CD4-positive, alpha-beta T cell (primary cell): ENCODE data around the gene KCNB1. TPM values are rescaled to one million over a fixed set of nuclear protein-coding genes. Genes with fewer than 3 reads are reported as not detected.

Experiments used
- ATAC-seq: fragments of 200-7000 bp; cut with Tn5 transposase; one replicate; pipeline ENCODE4 v1.10.0; 2022; ENCODE audit warnings: mild to moderate bottlenecking; ENCODE audit not compliant: poor library complexity
- CTCF ChIA-PET: fragments of 350-600 bp; sonication (Branson Sonifier 250); formaldehyde crosslinking; loops from one replicate; lab custom pipeline; 2021; ENCODE audit warnings: antibody characterized with exemption, inconsistent platforms; lab: Charles Lee
- POLR2A ChIA-PET: fragments of 350-600 bp; sonication (Branson Sonifier 250); formaldehyde crosslinking; loops from one replicate; lab custom pipeline; 2021; ENCODE audit warnings: antibody characterized with exemption, inconsistent platforms; lab: Charles Lee
- DNase-seq, 14 experiments: peaks; one replicate each; pipeline ENCODE4 v3.0.0-alpha.2; 2013 to 2020; ENCODE audit warnings: mixed read lengths in 2 of 14
- H3K27ac ChIP-seq, 2 donors: one replicate each; pipeline versions ENCODE4 v1.5.1 to v1.7.0; 2013; ENCODE audit warnings: low read length in 2 of 2, low read depth in 1 of 2, mild to moderate bottlenecking in 1 of 2
- H3K27me3 ChIP-seq, 2 experiments: 1 replicate in 1 of 2; 2 replicates in 1 of 2; pipeline versions ENCODE4 v1.6.1 to v1.7.0; 2013; ENCODE audit warnings: low read length in 2 of 2, control low read depth in 1 of 2, mild to moderate bottlenecking in 1 of 2, moderate library complexity in 1 of 2; ENCODE audit not compliant: insufficient read depth in 2 of 2, control insufficient read depth in 1 of 2
- H3K36me3 ChIP-seq: one replicate; pipeline ENCODE4 v1.6.1; 2013; ENCODE audit warnings: low read length, control low read depth; ENCODE audit not compliant: insufficient read depth
- H3K4me1 ChIP-seq: one replicate; pipeline ENCODE4 v1.6.1; 2013; ENCODE audit warnings: low read length, control low read depth; ENCODE audit not compliant: insufficient read depth
- H3K4me3 ChIP-seq: one replicate; pipeline ENCODE4 v1.5.1; 2013; ENCODE audit warnings: mild to moderate bottlenecking, low read length, moderate library complexity
- H3K9me3 ChIP-seq, 2 experiments: 1 replicate in 1 of 2; 2 replicates in 1 of 2; pipeline versions ENCODE4 v1.6.1 to v1.7.0; 2013; ENCODE audit warnings: low read length in 2 of 2, mild to moderate bottlenecking in 2 of 2, control low read depth in 1 of 2, moderate library complexity in 1 of 2; ENCODE audit not compliant: control insufficient read depth in 1 of 2, insufficient read depth in 1 of 2
- H3K27ac Mint-ChIP-seq: one replicate; pipeline ENCODE4 v1.8.0; 2020; ENCODE audit warnings: mixed read lengths
- H3K27me3 Mint-ChIP-seq: one replicate; pipeline ENCODE4 v1.8.0; 2021; ENCODE audit warnings: mixed read lengths
- H3K36me3 Mint-ChIP-seq: one replicate; pipeline ENCODE4 v1.8.0; 2021; ENCODE audit warnings: low read depth, mixed read lengths
- H3K4me1 Mint-ChIP-seq: one replicate; pipeline ENCODE4 v1.8.0; 2021; ENCODE audit warnings: low read depth, mixed read lengths
- H3K4me3 Mint-ChIP-seq: one replicate; pipeline ENCODE4 v1.8.0; 2020; ENCODE audit warnings: mild to moderate bottlenecking, mixed read lengths
- H3K9me3 Mint-ChIP-seq: one replicate; pipeline ENCODE4 v1.8.0; 2020; ENCODE audit warnings: mixed read lengths
- intact Hi-C, 2 experiments: fragments of 100-400 bp; cut with DNase I in 1 of 2; cut with micrococcal nuclease in 1 of 2; formaldehyde crosslinking; loops; one replicate each; pipeline versions ENCODE4 v1.15.1 to v1.9.0; 2023 to 2025; cut with DNase I, micrococcal nuclease
- total RNA-seq, 174 experiments: library from RNA in 2 of 174; stranded (reverse) in 2 of 174; gene quantifications; one replicate each; pipeline ENCODE4 v1.2.3 and lab custom pipeline; 2021 to 2026
- TF ChIP-seq, protein P1 (sequence below): fragments of 200-600 bp; IDR thresholded peaks from one replicate; pipeline ENCODE4 v1.8.0; 2022; ENCODE audit warnings: antibody characterized with exemption, mild to moderate bottlenecking

KCNB1 gene
- total RNA-seq, 2 experiments from 2014 or later = 0.06 to 0.08 TPM

- Histone ChIP-seq H3K9me3 (peaks cover 0 to 4% of the 10 kb centered on the region in 2 experiments), H3K4me1 (no peaks in the 10 kb centered on the region), H3K27me3 (peaks cover 10 to 19% of the 10 kb centered on the region in 2 experiments), H3K4me3 (no peak overlapping the region), H3K27ac (no peak overlapping the region), H3K36me3 (no peaks in the 10 kb centered on the region)
- intact Hi-C loops = no loop called here
- ChIA-PET CTCF (no interaction called here), POLR2A (no interaction called here)
- TF ChIP-seq, protein P1, sequence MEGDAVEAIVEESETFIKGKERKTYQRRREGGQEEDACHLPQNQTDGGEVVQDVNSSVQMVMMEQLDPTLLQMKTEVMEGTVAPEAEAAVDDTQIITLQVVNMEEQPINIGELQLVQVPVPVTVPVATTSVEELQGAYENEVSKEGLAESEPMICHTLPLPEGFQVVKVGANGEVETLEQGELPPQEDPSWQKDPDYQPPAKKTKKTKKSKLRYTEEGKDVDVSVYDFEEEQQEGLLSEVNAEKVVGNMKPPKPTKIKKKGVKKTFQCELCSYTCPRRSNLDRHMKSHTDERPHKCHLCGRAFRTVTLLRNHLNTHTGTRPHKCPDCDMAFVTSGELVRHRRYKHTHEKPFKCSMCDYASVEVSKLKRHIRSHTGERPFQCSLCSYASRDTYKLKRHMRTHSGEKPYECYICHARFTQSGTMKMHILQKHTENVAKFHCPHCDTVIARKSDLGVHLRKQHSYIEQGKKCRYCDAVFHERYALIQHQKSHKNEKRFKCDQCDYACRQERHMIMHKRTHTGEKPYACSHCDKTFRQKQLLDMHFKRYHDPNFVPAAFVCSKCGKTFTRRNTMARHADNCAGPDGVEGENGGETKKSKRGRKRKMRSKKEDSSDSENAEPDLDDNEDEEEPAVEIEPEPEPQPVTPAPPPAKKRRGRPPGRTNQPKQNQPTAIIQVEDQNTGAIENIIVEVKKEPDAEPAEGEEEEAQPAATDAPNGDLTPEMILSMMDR = no peak
- DNase-seq (no peak), ATAC-seq (no peak)
- no peak overlapping the region for H3K27ac Mint-ChIP-seq
- no peak overlapping the region for H3K4me3 Mint-ChIP-seq
- H3K4me1 Mint-ChIP-seq = no peaks in the 10 kb centered on the region
- no peaks in the 10 kb centered on the region for H3K36me3 Mint-ChIP-seq
- no peaks in the 10 kb centered on the region for H3K9me3 Mint-ChIP-seq
- peaks cover 60% of the 10 kb centered on the region for H3K27me3 Mint-ChIP-seq
Observed at GRCh38 chr20:49447946-49448809, 34.3 kb downstream of the KCNB1 start.

GRCh38 chr20:49447364-49447763 lies 35.1 kb downstream of the KCNB1 start:
- POLR2A ChIA-PET = no interaction called here
- Mint-ChIP-seq H3K4me3 (no peak overlapping the region), H3K4me1 (no peaks in the 10 kb centered on the region), H3K36me3 (no peaks in the 10 kb centered on the region), H3K9me3 (no peaks in the 10 kb centered on the region), H3K27ac (no peak overlapping the region), H3K27me3 (peaks cover 58% of the 10 kb centered on the region)
- H3K36me3 ChIP-seq = no peaks in the 10 kb centered on the region
- no peaks in the 10 kb centered on the region for H3K4me1 ChIP-seq
- H3K9me3 ChIP-seq = peaks cover 0 to 4% of the 10 kb centered on the region in 2 experiments
- CTCF ChIA-PET = no interaction called here
- DNase-seq (no peak), ATAC-seq (no peak)
- H3K4me3 ChIP-seq = no peak overlapping the region
- peaks cover 10 to 19% of the 10 kb centered on the region in 2 experiments for H3K27me3 ChIP-seq
- H3K27ac ChIP-seq = no peak overlapping the region
- TF ChIP-seq, protein P1 = no peak
- intact Hi-C loops = no loop called here

GRCh38 chr20:49446808-49447207 lies 35.7 kb downstream of the KCNB1 start:
- Mint-ChIP-seq H3K36me3 (no peaks in the 10 kb centered on the region), H3K27me3 (peaks cover 59% of the 10 kb centered on the region), H3K27ac (no peak overlapping the region), H3K4me1 (no peaks in the 10 kb centered on the region), H3K4me3 (no peak overlapping the region), H3K9me3 (no peaks in the 10 kb centered on the region)
- intact Hi-C loops = no loop called here
- ChIA-PET POLR2A (no interaction called here), CTCF (no interaction called here)
- H3K27ac ChIP-seq = no peak overlapping the region
- DNase-seq (no peak), ATAC-seq (no peak)
- no peaks in the 10 kb centered on the region for H3K4me1 ChIP-seq
- TF ChIP-seq, protein P1 = no peak
- no peak overlapping the region for H3K4me3 ChIP-seq
- H3K9me3 ChIP-seq = peaks cover 0 to 4% of the 10 kb centered on the region in 2 experiments
- peaks cover 10 to 19% of the 10 kb centered on the region in 2 experiments for H3K27me3 ChIP-seq
- H3K36me3 ChIP-seq = no peaks in the 10 kb centered on the region
